Measurements from ENCODE around the gene ZBTB7C.

Gene ZBTB7C

DNA sequence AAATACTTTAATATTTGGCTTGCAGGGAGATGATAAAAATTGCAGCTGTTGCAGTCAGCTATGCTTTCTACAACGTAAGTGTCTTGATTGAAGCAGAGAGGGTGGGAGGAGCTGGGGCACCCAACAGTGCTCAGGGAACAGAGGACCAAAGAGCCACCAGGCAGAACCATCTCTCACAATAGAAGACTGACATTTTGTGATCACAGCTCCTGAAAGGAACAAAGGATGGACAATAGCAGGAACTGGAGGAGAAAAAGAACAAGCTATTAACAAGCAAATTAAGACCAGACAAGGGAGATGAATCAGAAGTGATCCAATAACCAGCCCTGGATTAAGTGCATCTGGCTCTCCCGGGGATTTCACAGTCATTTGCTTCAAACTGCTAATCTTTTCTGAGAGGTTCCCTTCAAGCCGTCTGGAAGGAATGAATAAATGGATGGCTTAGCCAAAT lies 413.1 kb downstream of the ZBTB7C start:
- peak; percentile 78 for DNase-seq (ENCODE audit: low read depth)
- TF ChIP-seq, protein P1, sequence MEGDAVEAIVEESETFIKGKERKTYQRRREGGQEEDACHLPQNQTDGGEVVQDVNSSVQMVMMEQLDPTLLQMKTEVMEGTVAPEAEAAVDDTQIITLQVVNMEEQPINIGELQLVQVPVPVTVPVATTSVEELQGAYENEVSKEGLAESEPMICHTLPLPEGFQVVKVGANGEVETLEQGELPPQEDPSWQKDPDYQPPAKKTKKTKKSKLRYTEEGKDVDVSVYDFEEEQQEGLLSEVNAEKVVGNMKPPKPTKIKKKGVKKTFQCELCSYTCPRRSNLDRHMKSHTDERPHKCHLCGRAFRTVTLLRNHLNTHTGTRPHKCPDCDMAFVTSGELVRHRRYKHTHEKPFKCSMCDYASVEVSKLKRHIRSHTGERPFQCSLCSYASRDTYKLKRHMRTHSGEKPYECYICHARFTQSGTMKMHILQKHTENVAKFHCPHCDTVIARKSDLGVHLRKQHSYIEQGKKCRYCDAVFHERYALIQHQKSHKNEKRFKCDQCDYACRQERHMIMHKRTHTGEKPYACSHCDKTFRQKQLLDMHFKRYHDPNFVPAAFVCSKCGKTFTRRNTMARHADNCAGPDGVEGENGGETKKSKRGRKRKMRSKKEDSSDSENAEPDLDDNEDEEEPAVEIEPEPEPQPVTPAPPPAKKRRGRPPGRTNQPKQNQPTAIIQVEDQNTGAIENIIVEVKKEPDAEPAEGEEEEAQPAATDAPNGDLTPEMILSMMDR (conservative IDR thresholded peaks at IDR 0.05; ENCODE audit: low read depth, low read length) = no peak
- H3K4me3 ChIP-seq (ENCODE audit: low read length) = no peak overlapping the region

DNA sequence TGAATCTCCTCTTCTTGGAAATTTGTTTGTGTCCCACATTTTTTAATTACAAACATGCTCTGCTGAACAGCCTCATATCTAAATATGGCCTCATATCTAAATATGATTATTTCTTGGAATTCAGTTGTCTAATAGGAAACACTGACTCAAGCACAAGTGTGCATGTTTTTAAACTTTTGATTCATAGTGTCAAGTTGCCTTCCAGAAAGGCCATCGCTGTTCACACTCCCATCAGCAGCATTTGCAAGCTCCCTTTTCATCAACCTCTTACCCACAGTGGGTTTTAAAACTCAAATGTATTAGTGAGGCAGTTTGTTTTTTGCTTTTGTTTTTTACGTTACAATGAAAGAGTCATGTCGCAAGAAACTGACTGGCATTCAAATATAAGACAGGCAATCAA lies 413.5 kb downstream of the ZBTB7C start:
- TF ChIP-seq, protein P1 (conservative IDR thresholded peaks at IDR 0.05; ENCODE audit: low read depth, low read length) = no peak
- DNase-seq (ENCODE audit: low read depth) = no peak
- no peak overlapping the region for H3K4me3 ChIP-seq (ENCODE audit: low read length)

DNA sequence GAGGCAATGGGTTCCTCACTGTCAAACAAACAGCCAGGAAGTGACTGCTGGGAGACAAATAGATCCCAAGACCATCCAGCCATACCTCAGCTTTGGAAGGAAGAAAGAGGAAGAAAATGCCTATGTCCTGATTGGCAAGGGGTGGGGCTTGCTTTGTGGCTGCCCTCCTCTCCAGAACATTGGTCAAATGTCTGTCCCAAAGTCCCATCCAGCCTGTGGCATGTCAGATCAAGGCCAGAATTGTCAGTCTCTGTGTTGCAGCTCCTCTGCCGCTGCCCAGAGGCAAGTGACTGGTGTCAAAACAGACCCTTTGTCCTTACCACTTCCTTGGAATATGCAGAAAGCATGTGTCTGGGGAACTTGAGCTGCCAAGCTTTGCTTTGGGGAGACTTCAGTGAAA lies 415.8 kb downstream of the ZBTB7C start:
- TF ChIP-seq, protein P1 (conservative IDR thresholded peaks at IDR 0.05; ENCODE audit: low read depth, low read length) = no peak
- DNase-seq (ENCODE audit: low read depth) = no peak
- no peak overlapping the region for H3K4me3 ChIP-seq (ENCODE audit: low read length)

DNA sequence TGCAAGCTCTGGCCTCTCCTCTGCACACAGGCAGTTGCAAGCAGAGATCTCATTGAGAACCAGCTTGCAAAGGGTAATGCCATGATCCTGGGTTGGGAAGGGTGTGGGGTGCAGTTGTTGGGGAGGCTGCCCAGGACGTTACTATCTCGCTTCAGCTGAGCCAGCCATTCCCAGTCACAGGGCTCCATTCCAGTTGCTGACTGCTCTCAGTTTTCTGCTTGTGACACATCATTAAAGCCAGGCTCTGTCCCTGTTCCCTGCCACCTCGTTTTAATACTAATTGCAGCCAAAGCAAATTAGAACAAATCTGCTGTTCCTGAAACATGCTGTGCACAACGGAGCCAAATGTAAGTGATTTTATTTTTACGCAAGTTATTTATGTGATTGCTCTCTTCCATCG lies 416.2 kb downstream of the ZBTB7C start:
- H3K4me3 ChIP-seq (ENCODE audit: low read length) = no peak overlapping the region
- TF ChIP-seq, protein P1 (conservative IDR thresholded peaks at IDR 0.05; ENCODE audit: low read depth, low read length) = no peak
- DNase-seq (ENCODE audit: low read depth) = no peak

DNA sequence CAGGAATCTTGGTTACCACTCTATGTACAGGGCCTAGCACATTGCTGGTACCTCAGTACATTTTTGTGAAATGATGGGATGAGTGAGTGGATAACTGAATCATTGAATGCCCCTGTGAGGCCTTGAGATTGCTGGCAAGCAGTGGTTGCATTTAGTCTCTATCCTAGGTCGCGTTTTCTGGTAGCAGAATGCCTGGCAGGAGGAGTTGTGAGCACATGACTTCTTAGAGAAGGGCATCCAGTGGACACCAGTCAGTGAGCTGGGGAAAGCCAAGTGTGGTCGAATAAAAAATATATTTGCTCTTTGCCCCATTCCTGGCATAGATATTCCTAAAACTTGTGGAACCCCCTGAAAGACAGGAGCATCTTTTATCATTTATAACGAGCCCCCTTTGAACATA lies 416.9 kb downstream of the ZBTB7C start:
- TF ChIP-seq, protein P1 (conservative IDR thresholded peaks at IDR 0.05; ENCODE audit: low read depth, low read length) = no peak
- H3K4me3 ChIP-seq (ENCODE audit: low read length) = no peak overlapping the region
- no peak for DNase-seq (ENCODE audit: low read depth)

DNA sequence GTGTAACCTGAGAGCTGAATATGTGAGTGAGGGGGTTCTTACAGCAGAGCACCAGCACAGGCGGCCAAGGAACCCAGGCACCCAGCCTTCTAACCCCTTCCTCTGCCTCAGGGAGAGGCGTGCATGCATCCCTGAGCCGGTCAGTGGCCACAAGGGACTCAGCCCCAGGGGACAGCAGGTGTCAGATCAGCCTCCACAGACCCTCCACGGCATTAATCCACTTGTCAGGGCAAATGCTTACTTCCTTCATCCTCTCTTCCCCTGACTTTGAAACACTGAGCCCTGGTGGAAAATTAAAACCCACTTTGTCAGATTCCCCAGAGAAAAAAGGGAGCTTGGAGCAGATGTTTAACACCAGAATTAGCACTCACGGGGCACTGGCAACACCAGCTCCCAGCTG lies 418.2 kb downstream of the ZBTB7C start:
- no peak overlapping the region for H3K4me3 ChIP-seq (ENCODE audit: low read length)
- TF ChIP-seq, protein P1 (conservative IDR thresholded peaks at IDR 0.05; ENCODE audit: low read depth, low read length) = no peak
- DNase-seq (ENCODE audit: low read depth) = no peak

DNA sequence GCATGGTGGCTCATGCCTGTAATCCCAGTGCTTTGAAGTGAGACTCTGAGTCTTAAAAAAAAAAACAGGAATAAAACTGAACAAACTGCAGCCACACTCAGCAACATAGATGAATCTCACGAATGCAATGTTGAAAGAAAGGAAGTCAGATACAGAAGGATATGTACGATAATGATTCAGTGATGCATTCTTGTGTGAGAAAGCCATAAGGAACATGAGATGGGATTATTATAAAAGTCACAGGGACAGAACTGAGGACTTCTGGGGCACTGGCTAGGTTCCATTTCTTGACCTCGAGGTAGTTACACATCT lies 421.8 kb downstream of the ZBTB7C start:
- no peak overlapping the region for H3K4me3 ChIP-seq (ENCODE audit: low read length)
- TF ChIP-seq, protein P1 (conservative IDR thresholded peaks at IDR 0.05; ENCODE audit: low read depth, low read length) = no peak
- no peak for DNase-seq (ENCODE audit: low read depth)
